Esophagus squamous epithelium (tissue), 4 donors: ENCODE results near the gene LTBP3.
A peak's percentile ranks its signal among the peaks of the same experiment; 100 is the strongest.

Experiments used
- POLR2A ChIP-seq, 4 donors: fragments of 450-650 bp; IDR thresholded peaks; one replicate each; pipeline ENCODE4 v1.6.1; 2017; ENCODE audit warnings: antibody characterized with exemption in 4 of 4, mild to moderate bottlenecking in 4 of 4, moderate library complexity in 3 of 4
- TF ChIP-seq, protein P1 (sequence below), 6 experiments: fragments of 450-650 bp in 4 of 6; fragments of 200-600 bp in 2 of 6; sonication (generic) in 2 of 6; IDR thresholded peaks; one replicate each; pipeline ENCODE4 v1.5.1; 2016 to 2019; ENCODE audit warnings: antibody characterized with exemption in 6 of 6, mild to moderate bottlenecking in 4 of 6, moderate library complexity in 4 of 6

DNA sequence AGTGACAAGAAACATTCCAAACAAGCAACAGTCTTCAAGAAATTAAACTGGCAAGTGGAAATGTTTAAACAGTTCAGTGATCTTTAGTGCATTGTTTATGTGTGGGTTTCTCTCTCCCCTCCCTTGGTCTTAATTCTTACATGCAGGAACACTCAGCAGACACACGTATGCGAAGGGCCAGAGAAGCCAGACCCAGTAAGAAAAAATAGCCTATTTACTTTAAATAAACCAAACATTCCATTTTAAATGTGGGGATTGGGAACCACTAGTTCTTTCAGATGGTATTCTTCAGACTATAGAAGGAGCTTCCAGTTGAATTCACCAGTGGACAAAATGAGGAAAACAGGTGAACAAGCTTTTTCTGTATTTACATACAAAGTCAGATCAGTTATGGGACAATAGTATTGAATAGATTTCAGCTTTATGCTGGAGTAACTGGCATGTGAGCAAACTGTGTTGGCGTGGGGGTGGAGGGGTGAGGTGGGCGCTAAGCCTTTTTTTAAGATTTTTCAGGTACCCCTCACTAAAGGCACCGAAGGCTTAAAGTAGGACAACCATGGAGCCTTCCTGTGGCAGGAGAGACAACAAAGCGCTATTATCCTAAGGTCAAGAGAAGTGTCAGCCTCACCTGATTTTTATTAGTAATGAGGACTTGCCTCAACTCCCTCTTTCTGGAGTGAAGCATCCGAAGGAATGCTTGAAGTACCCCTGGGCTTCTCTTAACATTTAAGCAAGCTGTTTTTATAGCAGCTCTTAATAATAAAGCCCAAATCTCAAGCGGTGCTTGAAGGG, 53.3 kb downstream of the LTBP3 start:
- peak in 2 of 4 donors; percentile 38 for TF ChIP-seq POLR2A (IDR thresholded peaks at IDR 0.05)
- TF ChIP-seq, protein P1, sequence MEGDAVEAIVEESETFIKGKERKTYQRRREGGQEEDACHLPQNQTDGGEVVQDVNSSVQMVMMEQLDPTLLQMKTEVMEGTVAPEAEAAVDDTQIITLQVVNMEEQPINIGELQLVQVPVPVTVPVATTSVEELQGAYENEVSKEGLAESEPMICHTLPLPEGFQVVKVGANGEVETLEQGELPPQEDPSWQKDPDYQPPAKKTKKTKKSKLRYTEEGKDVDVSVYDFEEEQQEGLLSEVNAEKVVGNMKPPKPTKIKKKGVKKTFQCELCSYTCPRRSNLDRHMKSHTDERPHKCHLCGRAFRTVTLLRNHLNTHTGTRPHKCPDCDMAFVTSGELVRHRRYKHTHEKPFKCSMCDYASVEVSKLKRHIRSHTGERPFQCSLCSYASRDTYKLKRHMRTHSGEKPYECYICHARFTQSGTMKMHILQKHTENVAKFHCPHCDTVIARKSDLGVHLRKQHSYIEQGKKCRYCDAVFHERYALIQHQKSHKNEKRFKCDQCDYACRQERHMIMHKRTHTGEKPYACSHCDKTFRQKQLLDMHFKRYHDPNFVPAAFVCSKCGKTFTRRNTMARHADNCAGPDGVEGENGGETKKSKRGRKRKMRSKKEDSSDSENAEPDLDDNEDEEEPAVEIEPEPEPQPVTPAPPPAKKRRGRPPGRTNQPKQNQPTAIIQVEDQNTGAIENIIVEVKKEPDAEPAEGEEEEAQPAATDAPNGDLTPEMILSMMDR (IDR thresholded peaks at IDR 0.05): peak in 1 of 6 experiments; percentile 7
